ENCODE data around the gene NFE2L3. TPM values are rescaled to one million over a fixed set of nuclear protein-coding genes. Genes with fewer than 3 reads are reported as not detected.

Gene NFE2L3
- total RNA-seq, 1 donor from 2014 or later, result 2.8 TPM

- Mint-ChIP-seq H3K36me3 (ENCODE audit: low read depth, unreplicated experiment) (peaks cover 48% of the 10 kb centered on the region), H3K27me3 (ENCODE audit: unreplicated experiment) (peaks cover 27% of the 10 kb centered on the region), H3K27ac (ENCODE audit: unreplicated experiment) (peak within 1 kb of the TSS; percentile 100), H3K4me3 (ENCODE audit: unreplicated experiment) (peak within 1 kb of the TSS; percentile 100), H3K9me3 (ENCODE audit: unreplicated experiment) (no peaks in the 10 kb centered on the region), H3K4me1 (ENCODE audit: unreplicated experiment) (peaks cover 52% of the 10 kb centered on the region)
- DNase-seq (ENCODE audit: low spot score), result peak; percentile 82
- no peak for TF ChIP-seq CTCF (IDR thresholded peaks at IDR 0.05; ENCODE audit: unreplicated experiment)
These were observed 49.4 kb downstream of the NFE2L3 start, which contains the start of gene CBX3 for GRCh38 chr7:26201247-26202018. Gene CBX3 (plus strand): TSS chr7:26201745. CDS start chr7:26202999, 1,254 bp downstream.

DNA sequence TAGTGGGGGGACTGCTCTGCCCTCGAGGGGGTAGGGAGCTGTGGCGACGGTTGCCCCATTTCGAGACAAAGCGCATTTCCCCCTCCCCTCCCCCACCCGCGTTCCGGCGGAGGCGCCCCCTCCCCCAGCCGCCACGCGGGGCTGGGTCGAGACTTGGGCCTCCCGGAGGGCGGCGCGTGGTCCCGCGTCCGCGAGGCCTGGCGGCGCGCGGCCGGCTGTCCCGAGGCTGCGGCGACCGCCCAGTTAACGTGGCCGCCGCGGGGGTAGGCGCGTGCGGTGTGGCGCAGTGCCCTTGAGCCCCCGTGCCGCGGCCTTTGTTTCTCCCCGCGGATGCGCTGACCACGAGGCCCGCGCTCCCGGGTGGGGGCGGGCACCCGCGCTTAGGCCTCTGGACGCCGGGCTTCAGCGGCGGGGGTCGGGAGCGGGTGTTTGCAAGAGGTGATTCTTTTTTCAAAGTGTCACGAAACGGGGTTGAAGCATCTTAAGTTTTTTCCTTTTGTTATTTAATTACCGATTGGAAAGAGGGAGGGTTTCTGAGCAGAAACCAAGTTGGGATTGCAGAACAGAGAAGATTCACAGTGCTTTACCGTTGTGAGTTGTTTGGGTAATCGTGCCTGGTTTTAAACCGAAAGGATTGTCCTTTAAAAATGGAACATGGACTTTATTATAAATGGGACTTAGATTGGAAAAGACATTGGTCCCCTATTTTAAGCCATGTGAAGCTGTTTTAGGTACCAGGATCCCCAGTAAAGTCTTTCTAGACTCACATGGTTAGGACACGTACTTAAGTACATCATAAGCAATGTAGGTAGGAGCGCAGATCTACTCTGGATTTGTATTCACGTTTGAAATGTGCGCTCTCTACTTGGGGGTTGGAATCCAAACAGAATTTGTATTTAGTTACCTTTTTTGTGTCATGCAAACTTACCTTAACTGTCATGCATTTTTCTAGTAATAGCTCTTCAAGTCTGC is 50.3 kb downstream of the NFE2L3 start:
- DNase-seq (ENCODE audit: low spot score), result peak; percentile 64
- no peak for TF ChIP-seq CTCF (IDR thresholded peaks at IDR 0.05; ENCODE audit: unreplicated experiment)
- Mint-ChIP-seq H3K27ac (ENCODE audit: unreplicated experiment) (peak overlapping the region; percentile 89), H3K9me3 (ENCODE audit: unreplicated experiment) (no peaks in the 10 kb centered on the region), H3K27me3 (ENCODE audit: unreplicated experiment) (peaks cover 26% of the 10 kb centered on the region), H3K36me3 (ENCODE audit: low read depth, unreplicated experiment) (peaks cover 46% of the 10 kb centered on the region), H3K4me3 (ENCODE audit: unreplicated experiment) (peak overlapping the region; percentile 93), H3K4me1 (ENCODE audit: unreplicated experiment) (peaks cover 45% of the 10 kb centered on the region)

GRCh38 chr7:26203016-26203415 is 51.0 kb downstream of the NFE2L3 start:
- H3K4me3 Mint-ChIP-seq (ENCODE audit: unreplicated experiment), result peak overlapping the region; percentile 93
- H3K4me1 Mint-ChIP-seq (ENCODE audit: unreplicated experiment), result peaks cover 44% of the 10 kb centered on the region
- H3K36me3 Mint-ChIP-seq (ENCODE audit: low read depth, unreplicated experiment), result peaks cover 44% of the 10 kb centered on the region
- no peak for DNase-seq (ENCODE audit: low spot score)
- H3K27ac Mint-ChIP-seq (ENCODE audit: unreplicated experiment), result peak overlapping the region; percentile 89
- peaks cover 26% of the 10 kb centered on the region for H3K27me3 Mint-ChIP-seq (ENCODE audit: unreplicated experiment)
- no peak for TF ChIP-seq CTCF (IDR thresholded peaks at IDR 0.05; ENCODE audit: unreplicated experiment)
- no peaks in the 10 kb centered on the region for H3K9me3 Mint-ChIP-seq (ENCODE audit: unreplicated experiment)

DNA sequence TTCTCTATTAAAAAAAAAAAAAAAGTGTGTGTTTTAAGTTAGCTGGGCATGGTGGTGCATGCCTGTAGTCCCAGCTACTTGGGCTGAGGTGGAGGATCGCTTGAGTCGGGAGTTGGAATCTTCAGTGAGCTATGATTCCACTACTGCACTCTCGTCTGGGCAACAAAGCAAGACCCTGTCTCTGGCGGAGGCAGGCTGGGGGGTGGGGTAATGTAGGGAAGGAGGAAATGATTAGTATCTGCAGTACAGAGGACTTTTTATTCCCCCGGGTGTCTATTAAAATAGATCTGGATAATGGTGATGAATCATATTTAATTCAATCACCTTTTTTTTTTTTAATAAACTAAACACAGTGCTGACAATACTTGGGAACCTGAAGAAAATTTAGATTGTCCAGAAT is 56.0 kb downstream of the NFE2L3 start:
- Mint-ChIP-seq H3K36me3 (ENCODE audit: low read depth, unreplicated experiment) (peaks cover 20% of the 10 kb centered on the region), H3K4me1 (ENCODE audit: unreplicated experiment) (peaks cover 22% of the 10 kb centered on the region), H3K27me3 (ENCODE audit: unreplicated experiment) (peaks cover 4% of the 10 kb centered on the region), H3K4me3 (ENCODE audit: unreplicated experiment) (no peak overlapping the region), H3K27ac (ENCODE audit: unreplicated experiment) (no peak overlapping the region), H3K9me3 (ENCODE audit: unreplicated experiment) (no peaks in the 10 kb centered on the region)
- no peak for TF ChIP-seq CTCF (IDR thresholded peaks at IDR 0.05; ENCODE audit: unreplicated experiment)
- no peak for DNase-seq (ENCODE audit: low spot score)
